SK-N-SH treated with all-trans-retinoic acid at 6 μM for 48 hours (cell line): Measurements from ENCODE around the gene PTH1R.

Experiments used
- ATAC-seq: fragments of 200-7000 bp; cut with Tn5 transposase; 3 replicates; pipeline ENCODE4 v1.9.1; 2020; ENCODE audit warnings: mild to moderate bottlenecking, moderate library complexity
- ARNTL ChIP-seq: fragments of 450-650 bp; formaldehyde crosslinking; IDR thresholded peaks from 2 replicates; pipeline ENCODE4 v1.5.0; 2020; ENCODE audit warnings: low read depth, mild to moderate bottlenecking, moderate library complexity, borderline replicate concordance
- BACH2 ChIP-seq: fragments of 250-450 bp; sonication (Bioruptor Pico); IDR thresholded peaks from 2 replicates; pipeline ENCODE4 v1.9.0; 2021; ENCODE audit warnings: mild to moderate bottlenecking, borderline replicate concordance
- CSDC2 ChIP-seq: fragments of 250-450 bp; sonication (Bioruptor Pico); IDR thresholded peaks from 2 replicates; pipeline ENCODE4 v1.5.0; 2020; ENCODE audit warnings: mild to moderate bottlenecking, moderate library complexity
- GLIS3 ChIP-seq: fragments of 250-450 bp; sonication (Bioruptor Pico); IDR thresholded peaks from 2 replicates; pipeline ENCODE4 v1.5.0; 2020; ENCODE audit warnings: mild to moderate bottlenecking, moderate library complexity
- OSR1 ChIP-seq: fragments of 250-450 bp; sonication (Bioruptor Pico); IDR thresholded peaks from 2 replicates; pipeline ENCODE4 v1.8.0; 2022; ENCODE audit warnings: moderate library complexity, mild to moderate bottlenecking, inconsistent platforms
- RARB ChIP-seq: fragments of 250-450 bp; sonication (Bioruptor Pico); IDR thresholded peaks from 2 replicates; pipeline ENCODE4 v1.8.0; 2021; ENCODE audit warnings: mild to moderate bottlenecking, moderate library complexity
- TOX ChIP-seq: fragments of 250-450 bp; sonication (Bioruptor Pico); IDR thresholded peaks from 2 replicates; pipeline ENCODE4 v1.8.0; 2021; ENCODE audit warnings: mild to moderate bottlenecking, moderate library complexity, borderline replicate concordance
- ZC3H10 ChIP-seq: fragments of 250-450 bp; sonication (Bioruptor Pico); IDR thresholded peaks from 2 replicates; pipeline ENCODE4 v1.5.1; 2021; ENCODE audit warnings: mild to moderate bottlenecking, moderate library complexity
- ZFP3 ChIP-seq: fragments of 250-450 bp; sonication (Bioruptor Pico); IDR thresholded peaks from 2 replicates; pipeline ENCODE4 v1.5.0; 2020; ENCODE audit warnings: mild to moderate bottlenecking, moderate library complexity
- ZFP30 ChIP-seq: fragments of 450-650 bp; formaldehyde crosslinking; IDR thresholded peaks from 2 replicates; pipeline ENCODE4 v1.5.0; 2022; ENCODE audit warnings: mild to moderate bottlenecking, moderate library complexity
- ZNF565 ChIP-seq: fragments of 450-650 bp; formaldehyde crosslinking; conservative IDR thresholded peaks from 2 replicates; pipeline ENCODE4 v1.5.0; 2020; ENCODE audit warnings: low read depth, mild to moderate bottlenecking, moderate library complexity
- ZNF70 ChIP-seq: fragments of 450-650 bp; formaldehyde crosslinking; IDR thresholded peaks from 2 replicates; pipeline ENCODE4 v1.5.0; 2020; ENCODE audit warnings: mild to moderate bottlenecking, moderate library complexity
- ZNF8 ChIP-seq: fragments of 450-650 bp; formaldehyde crosslinking; IDR thresholded peaks from 2 replicates; pipeline ENCODE4 v1.5.0; 2020; ENCODE audit warnings: mild to moderate bottlenecking, moderate library complexity
- TF ChIP-seq, protein P1 (sequence below): fragments of 250-450 bp; sonication (Bioruptor Pico); IDR thresholded peaks from 2 replicates; pipeline ENCODE4 v1.8.0; 2020; ENCODE audit warnings: mild to moderate bottlenecking, moderate library complexity, borderline replicate concordance
- TF ChIP-seq, protein P2 (sequence below): fragments of 250-450 bp; sonication (Bioruptor Pico); IDR thresholded peaks from 2 replicates; pipeline ENCODE4 v1.8.0; 2021; ENCODE audit warnings: low read depth, mild to moderate bottlenecking, moderate library complexity, borderline replicate concordance
- TF ChIP-seq, protein P3 (sequence below): fragments of 250-450 bp; sonication (Bioruptor Pico); IDR thresholded peaks from 2 replicates; pipeline ENCODE4 v1.5.1; 2021; ENCODE audit warnings: mild to moderate bottlenecking, moderate library complexity

PTH1R gene

DNA sequence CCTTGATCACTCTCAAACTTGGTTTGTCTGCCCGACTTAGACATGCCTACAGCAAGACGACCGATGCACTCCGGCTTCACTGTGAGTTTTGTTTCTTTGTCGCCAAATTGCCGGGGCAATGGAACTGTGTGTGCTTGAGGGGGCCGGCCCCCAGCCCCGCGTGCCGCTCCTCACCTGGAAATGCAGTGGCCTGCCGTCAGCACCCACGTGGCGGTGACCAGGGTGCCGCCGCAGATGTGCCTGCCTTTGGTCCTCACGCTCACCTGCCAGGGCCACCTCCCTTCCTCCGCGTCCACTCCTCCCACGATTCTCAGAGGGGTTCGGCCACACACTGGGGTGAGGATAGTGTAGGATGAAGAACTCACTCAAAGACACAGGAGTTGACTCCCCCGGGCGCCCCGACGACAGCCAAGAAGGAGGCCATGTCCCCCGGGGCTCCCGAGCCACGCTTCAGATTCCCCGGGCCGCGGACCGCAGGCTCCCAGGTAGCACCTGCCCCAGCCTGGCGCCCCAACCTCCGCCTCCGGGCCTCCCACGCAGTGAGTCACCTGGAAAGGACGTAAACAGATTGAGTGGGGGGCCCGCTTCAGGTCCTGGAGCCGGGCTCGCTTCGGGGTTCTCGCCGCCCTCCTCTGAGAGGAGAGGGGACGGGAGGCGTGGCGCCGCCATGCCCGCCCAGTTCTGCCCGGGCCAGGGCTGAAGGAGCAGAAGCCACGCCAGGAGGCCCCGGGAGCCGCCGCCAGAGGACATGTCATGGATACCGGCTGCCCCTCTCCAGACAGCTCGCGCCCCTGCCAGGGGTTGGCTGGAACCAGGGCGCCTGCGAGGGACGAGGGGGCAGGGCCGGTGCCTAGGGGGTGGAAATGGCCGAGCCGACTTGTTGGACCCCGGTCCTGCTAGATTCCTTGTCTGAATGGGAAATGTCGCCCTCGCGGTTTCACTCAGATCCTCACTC, 43.9 kb upstream of the PTH1R start:
- ATAC-seq, result no peak
- TF ChIP-seq ZNF565 (CRISPR knock-in tag), result no peak
- TF ChIP-seq ZNF70 (CRISPR knock-in tag), result no peak
- TF ChIP-seq ZC3H10 (CRISPR knock-in tag), result no peak
- no peak for TF ChIP-seq ZFP3
- TF ChIP-seq CSDC2 (CRISPR knock-in tag), result no peak
- TF ChIP-seq, protein P1, sequence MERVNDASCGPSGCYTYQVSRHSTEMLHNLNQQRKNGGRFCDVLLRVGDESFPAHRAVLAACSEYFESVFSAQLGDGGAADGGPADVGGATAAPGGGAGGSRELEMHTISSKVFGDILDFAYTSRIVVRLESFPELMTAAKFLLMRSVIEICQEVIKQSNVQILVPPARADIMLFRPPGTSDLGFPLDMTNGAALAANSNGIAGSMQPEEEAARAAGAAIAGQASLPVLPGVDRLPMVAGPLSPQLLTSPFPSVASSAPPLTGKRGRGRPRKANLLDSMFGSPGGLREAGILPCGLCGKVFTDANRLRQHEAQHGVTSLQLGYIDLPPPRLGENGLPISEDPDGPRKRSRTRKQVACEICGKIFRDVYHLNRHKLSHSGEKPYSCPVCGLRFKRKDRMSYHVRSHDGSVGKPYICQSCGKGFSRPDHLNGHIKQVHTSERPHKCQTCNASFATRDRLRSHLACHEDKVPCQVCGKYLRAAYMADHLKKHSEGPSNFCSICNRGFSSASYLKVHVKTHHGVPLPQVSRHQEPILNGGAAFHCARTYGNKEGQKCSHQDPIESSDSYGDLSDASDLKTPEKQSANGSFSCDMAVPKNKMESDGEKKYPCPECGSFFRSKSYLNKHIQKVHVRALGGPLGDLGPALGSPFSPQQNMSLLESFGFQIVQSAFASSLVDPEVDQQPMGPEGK (CRISPR knock-in tag), result no peak
- no peak for TF ChIP-seq ZNF8 (CRISPR knock-in tag)
- TF ChIP-seq, protein P2, sequence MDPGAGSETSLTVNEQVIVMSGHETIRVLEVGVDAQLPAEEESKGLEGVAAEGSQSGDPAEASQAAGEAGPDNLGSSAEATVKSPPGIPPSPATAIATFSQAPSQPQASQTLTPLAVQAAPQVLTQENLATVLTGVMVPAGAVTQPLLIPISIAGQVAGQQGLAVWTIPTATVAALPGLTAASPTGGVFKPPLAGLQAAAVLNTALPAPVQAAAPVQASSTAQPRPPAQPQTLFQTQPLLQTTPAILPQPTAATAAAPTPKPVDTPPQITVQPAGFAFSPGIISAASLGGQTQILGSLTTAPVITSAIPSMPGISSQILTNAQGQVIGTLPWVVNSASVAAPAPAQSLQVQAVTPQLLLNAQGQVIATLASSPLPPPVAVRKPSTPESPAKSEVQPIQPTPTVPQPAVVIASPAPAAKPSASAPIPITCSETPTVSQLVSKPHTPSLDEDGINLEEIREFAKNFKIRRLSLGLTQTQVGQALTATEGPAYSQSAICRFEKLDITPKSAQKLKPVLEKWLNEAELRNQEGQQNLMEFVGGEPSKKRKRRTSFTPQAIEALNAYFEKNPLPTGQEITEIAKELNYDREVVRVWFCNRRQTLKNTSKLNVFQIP (CRISPR knock-in tag), result no peak

DNA sequence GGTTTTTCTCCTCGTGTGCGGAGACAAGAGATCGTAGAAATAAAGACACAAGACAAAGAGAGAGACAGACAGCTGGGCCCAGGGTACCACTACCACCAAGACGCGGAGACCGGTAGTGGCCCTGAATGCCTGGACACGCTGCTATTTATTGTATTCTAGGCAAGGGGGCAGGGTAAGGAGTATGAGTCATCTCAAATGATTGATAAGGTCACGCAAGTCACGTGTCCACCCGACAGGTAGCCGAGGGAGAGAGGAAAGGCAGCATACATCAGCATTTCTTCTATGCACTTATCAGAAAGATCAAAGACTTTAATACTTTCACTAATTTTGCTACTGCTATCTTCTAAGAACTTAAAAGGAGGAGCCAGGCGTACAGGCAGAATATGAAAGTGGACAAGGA, 42.5 kb upstream of the PTH1R start:
- ATAC-seq, result no peak
- TF ChIP-seq ZFP30, result no peak
- no peak for TF ChIP-seq GLIS3 (CRISPR knock-in tag)
- TF ChIP-seq ZFP3, result no peak
- TF ChIP-seq ZNF565 (CRISPR knock-in tag), result no peak
- TF ChIP-seq, protein P2 (CRISPR knock-in tag), result no peak
- TF ChIP-seq, protein P3, sequence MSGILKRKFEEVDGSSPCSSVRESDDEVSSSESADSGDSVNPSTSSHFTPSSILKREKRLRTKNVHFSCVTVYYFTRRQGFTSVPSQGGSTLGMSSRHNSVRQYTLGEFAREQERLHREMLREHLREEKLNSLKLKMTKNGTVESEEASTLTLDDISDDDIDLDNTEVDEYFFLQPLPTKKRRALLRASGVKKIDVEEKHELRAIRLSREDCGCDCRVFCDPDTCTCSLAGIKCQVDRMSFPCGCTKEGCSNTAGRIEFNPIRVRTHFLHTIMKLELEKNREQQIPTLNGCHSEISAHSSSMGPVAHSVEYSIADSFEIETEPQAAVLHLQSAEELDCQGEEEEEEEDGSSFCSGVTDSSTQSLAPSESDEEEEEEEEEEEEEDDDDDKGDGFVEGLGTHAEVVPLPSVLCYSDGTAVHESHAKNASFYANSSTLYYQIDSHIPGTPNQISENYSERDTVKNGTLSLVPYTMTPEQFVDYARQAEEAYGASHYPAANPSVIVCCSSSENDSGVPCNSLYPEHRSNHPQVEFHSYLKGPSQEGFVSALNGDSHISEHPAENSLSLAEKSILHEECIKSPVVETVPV (CRISPR knock-in tag), result no peak
- TF ChIP-seq OSR1 (CRISPR knock-in tag), result no peak
- TF ChIP-seq CSDC2 (CRISPR knock-in tag), result no peak
- TF ChIP-seq BACH2 (CRISPR knock-in tag), result no peak
- no peak for TF ChIP-seq TOX (CRISPR knock-in tag)

DNA sequence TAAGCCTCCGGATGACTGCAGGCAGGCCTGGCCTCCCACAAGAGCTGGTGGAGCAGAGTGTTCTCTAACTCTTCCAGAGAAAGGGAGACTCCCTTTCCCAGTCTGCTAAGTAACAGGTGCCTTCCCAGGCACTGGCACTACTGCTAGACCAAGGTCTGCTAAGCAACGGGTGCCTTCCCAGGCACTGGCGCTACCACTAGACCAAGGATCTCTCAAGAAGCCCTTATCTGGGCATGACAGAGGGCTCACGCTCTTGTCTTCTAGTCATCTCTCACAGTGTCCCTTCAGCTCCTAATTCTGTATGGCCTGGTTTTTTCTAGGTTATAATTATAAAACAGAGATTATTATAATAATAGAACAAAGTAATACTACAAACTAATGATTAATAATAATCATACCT, 42.0 kb upstream of the PTH1R start:
- TF ChIP-seq, protein P1 (CRISPR knock-in tag), result no peak
- ATAC-seq, result no peak

DNA sequence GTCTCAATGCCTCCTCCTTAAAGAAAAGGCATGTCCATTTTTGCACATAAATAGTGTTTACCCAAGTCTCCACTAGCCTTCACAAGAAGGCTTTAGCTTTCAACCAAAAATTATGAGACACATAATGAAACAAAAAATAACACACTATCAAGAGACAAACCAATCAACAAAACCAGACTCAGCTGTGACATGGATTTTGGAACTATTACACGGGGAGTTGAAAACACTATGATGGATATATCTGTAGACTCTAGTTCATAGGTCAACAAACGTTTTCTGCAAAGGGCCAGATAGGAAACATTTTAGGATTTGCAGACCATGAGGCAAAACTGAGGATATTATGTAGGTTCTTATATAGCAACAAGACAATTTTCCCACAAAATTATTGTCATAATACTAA, 39.2 kb upstream of the PTH1R start:
- ATAC-seq, result no peak
- no peak for TF ChIP-seq ARNTL (CRISPR knock-in tag)

DNA sequence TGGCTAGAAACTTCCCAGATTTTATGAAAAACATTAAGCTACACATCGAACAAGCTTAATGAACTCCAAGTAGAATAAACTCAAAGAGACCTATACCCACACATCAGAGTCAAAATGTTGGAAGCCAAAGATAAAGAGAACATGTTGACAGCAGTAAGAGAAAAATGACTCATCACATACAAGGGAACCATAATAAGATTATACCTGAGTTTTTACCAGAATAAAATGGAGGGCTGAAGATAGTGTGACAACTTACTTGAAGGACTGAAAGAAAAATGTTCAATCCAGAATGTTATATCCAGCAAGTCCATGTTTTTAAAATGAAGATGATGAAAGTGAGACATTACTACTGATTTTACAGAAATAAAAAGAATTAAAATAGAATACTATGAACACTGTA, 37.0 kb upstream of the PTH1R start:
- ATAC-seq, result no peak
- TF ChIP-seq CSDC2 (CRISPR knock-in tag) (no peak), RARB (no peak)
- TF ChIP-seq, protein P2 (CRISPR knock-in tag), result no peak
